ENCODE data around the gene ANKRD34A. TPM values are rescaled to one million over a fixed set of nuclear protein-coding genes. Genes with fewer than 3 reads are reported as not detected.

ANKRD34A gene
- total and polyA plus RNA-seq, 2 of the 13 experiments (the other 11 are each of a cell fraction or from before 2014, with no cell fraction given), result 0.05 to 0.07 TPM

DNA sequence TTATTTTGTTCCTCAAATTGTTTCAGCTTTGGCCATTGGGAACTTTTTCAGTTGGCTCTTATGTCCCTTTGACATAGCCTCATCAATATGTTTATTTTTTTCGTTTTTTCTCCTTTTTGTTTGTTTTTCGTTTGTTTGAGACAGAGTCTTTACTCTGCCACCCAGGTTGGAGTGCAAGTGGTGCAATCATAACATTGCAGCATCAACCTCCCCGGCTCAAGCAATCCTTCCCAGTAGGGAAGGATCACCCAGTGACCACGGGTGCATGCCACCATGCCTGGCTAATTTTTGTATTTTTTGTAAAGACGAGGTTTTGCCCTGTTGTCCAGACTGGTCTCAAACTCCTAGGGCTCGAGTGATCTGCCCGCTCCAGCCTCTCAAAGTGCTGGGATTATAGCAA, 8.2 kb upstream of the ANKRD34A start (continued):
- TF ChIP-seq ISX (CRISPR knock-in tag; conservative IDR thresholded peaks at IDR 0.05), result no peak
- TF ChIP-seq, protein P1, sequence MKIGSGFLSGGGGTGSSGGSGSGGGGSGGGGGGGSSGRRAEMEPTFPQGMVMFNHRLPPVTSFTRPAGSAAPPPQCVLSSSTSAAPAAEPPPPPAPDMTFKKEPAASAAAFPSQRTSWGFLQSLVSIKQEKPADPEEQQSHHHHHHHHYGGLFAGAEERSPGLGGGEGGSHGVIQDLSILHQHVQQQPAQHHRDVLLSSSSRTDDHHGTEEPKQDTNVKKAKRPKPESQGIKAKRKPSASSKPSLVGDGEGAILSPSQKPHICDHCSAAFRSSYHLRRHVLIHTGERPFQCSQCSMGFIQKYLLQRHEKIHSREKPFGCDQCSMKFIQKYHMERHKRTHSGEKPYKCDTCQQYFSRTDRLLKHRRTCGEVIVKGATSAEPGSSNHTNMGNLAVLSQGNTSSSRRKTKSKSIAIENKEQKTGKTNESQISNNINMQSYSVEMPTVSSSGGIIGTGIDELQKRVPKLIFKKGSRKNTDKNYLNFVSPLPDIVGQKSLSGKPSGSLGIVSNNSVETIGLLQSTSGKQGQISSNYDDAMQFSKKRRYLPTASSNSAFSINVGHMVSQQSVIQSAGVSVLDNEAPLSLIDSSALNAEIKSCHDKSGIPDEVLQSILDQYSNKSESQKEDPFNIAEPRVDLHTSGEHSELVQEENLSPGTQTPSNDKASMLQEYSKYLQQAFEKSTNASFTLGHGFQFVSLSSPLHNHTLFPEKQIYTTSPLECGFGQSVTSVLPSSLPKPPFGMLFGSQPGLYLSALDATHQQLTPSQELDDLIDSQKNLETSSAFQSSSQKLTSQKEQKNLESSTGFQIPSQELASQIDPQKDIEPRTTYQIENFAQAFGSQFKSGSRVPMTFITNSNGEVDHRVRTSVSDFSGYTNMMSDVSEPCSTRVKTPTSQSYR (CRISPR knock-in tag; IDR thresholded peaks at IDR 0.05; ENCODE audit: borderline replicate concordance), result peak; percentile 11; the same call in 1 of the 2 replicates
- TF ChIP-seq KLF11 (CRISPR knock-in tag; IDR thresholded peaks at IDR 0.05), result no peak
- peak; percentile 44; the same call in 1 of the 2 replicates for TF ChIP-seq HIC2 (CRISPR knock-in tag; IDR thresholded peaks at IDR 0.05; ENCODE audit: low read depth)
- 0 out of 2 replicates have a peak, but pooled peaks have one; percentile 9 for TF ChIP-seq FOXK2 (IDR thresholded peaks at IDR 0.05)
- 0 out of 2 replicates have a peak, but pooled peaks have one; percentile 40 for TF ChIP-seq HOXD1 (CRISPR knock-in tag; IDR thresholded peaks at IDR 0.05)
- TF ChIP-seq ETS1 (CRISPR knock-in tag; IDR thresholded peaks at IDR 0.05), result no peak
- TF ChIP-seq SOX5 (CRISPR knock-in tag; IDR thresholded peaks at IDR 0.05; ENCODE audit: borderline replicate concordance), result peak; percentile 43; the same call in 1 of the 2 replicates
- no peak for TF ChIP-seq ZNF235 (CRISPR knock-in tag; IDR thresholded peaks at IDR 0.05; ENCODE audit: borderline replicate concordance)
- peak; percentile 30; the same call in 1 of the 2 replicates for TF ChIP-seq ELF3 (CRISPR knock-in tag; IDR thresholded peaks at IDR 0.05)
- no peak for TF ChIP-seq ZNF839 (CRISPR knock-in tag; IDR thresholded peaks at IDR 0.05; ENCODE audit: borderline replicate concordance)
- no peak for TF ChIP-seq TEAD2 (CRISPR knock-in tag; IDR thresholded peaks at IDR 0.05)
- peak; percentile 24; the same call in 1 of the 2 replicates for TF ChIP-seq ERF (CRISPR knock-in tag; IDR thresholded peaks at IDR 0.05)
- TF ChIP-seq, protein P2, sequence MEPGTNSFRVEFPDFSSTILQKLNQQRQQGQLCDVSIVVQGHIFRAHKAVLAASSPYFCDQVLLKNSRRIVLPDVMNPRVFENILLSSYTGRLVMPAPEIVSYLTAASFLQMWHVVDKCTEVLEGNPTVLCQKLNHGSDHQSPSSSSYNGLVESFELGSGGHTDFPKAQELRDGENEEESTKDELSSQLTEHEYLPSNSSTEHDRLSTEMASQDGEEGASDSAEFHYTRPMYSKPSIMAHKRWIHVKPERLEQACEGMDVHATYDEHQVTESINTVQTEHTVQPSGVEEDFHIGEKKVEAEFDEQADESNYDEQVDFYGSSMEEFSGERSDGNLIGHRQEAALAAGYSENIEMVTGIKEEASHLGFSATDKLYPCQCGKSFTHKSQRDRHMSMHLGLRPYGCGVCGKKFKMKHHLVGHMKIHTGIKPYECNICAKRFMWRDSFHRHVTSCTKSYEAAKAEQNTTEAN (CRISPR knock-in tag; conservative IDR thresholded peaks at IDR 0.05), result no peak
- TF ChIP-seq DNMT3B (CRISPR knock-in tag; conservative IDR thresholded peaks at IDR 0.05), result no peak
- no peak; the same call in 1 of the 2 replicates for TF ChIP-seq KDM1A (CRISPR knock-in tag; IDR thresholded peaks at IDR 0.05)
- TF ChIP-seq ARNTL (CRISPR knock-in tag; IDR thresholded peaks at IDR 0.05), result no peak
- TF ChIP-seq, protein P3, sequence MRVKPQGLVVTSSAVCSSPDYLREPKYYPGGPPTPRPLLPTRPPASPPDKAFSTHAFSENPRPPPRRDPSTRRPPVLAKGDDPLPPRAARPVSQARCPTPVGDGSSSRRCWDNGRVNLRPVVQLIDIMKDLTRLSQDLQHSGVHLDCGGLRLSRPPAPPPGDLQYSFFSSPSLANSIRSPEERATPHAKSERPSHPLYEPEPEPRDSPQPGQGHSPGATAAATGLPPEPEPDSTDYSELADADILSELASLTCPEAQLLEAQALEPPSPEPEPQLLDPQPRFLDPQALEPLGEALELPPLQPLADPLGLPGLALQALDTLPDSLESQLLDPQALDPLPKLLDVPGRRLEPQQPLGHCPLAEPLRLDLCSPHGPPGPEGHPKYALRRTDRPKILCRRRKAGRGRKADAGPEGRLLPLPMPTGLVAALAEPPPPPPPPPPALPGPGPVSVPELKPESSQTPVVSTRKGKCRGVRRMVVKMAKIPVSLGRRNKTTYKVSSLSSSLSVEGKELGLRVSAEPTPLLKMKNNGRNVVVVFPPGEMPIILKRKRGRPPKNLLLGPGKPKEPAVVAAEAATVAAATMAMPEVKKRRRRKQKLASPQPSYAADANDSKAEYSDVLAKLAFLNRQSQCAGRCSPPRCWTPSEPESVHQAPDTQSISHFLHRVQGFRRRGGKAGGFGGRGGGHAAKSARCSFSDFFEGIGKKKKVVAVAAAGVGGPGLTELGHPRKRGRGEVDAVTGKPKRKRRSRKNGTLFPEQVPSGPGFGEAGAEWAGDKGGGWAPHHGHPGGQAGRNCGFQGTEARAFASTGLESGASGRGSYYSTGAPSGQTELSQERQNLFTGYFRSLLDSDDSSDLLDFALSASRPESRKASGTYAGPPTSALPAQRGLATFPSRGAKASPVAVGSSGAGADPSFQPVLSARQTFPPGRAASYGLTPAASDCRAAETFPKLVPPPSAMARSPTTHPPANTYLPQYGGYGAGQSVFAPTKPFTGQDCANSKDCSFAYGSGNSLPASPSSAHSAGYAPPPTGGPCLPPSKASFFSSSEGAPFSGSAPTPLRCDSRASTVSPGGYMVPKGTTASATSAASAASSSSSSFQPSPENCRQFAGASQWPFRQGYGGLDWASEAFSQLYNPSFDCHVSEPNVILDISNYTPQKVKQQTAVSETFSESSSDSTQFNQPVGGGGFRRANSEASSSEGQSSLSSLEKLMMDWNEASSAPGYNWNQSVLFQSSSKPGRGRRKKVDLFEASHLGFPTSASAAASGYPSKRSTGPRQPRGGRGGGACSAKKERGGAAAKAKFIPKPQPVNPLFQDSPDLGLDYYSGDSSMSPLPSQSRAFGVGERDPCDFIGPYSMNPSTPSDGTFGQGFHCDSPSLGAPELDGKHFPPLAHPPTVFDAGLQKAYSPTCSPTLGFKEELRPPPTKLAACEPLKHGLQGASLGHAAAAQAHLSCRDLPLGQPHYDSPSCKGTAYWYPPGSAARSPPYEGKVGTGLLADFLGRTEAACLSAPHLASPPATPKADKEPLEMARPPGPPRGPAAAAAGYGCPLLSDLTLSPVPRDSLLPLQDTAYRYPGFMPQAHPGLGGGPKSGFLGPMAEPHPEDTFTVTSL (CRISPR knock-in tag; IDR thresholded peaks at IDR 0.05; ENCODE audit: borderline replicate concordance), result peak; percentile 81
- TF ChIP-seq SRY (CRISPR knock-in tag; IDR thresholded peaks at IDR 0.05), result no peak
